ENCODE data around the gene MSI2.

MSI2 gene

GRCh38 chr17:57631871-57632270, 375.5 kb downstream of the MSI2 start:
- no peak for FAIRE-seq

- no peak for FAIRE-seq
Observed at GRCh38 chr17:57632294-57632693, 376.0 kb downstream of the MSI2 start.

DNA sequence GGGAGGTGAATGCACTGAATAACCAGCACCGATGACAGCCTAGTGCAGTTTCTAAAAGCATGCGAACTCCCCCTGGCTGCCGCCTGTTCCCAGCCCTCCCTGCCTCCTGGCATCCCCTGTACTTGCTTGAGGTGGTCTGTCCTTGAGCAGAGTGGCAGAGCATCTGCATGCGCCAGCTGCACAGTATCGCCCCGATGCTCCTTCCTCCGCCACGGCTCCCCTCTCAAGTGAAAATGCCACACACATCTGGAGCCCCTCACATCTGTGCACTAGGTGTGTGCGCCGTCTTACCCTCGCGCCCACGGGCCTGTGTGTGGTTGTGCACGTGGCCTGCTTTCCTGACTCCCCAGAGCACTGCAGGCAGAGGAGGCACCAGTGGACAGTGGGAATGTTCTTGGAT, 376.9 kb downstream of the MSI2 start:
- no peak for FAIRE-seq

GRCh38 chr17:57634713-57635465, 378.6 kb downstream of the MSI2 start:
- no peak for FAIRE-seq

GRCh38 chr17:57636274-57636673, 380.0 kb downstream of the MSI2 start:
- FAIRE-seq = no peak

GRCh38 chr17:57636985-57637665, 380.8 kb downstream of the MSI2 start:
- FAIRE-seq = no peak

- FAIRE-seq = no peak
Observed at GRCh38 chr17:57637666-57638010, 381.3 kb downstream of the MSI2 start.

DNA sequence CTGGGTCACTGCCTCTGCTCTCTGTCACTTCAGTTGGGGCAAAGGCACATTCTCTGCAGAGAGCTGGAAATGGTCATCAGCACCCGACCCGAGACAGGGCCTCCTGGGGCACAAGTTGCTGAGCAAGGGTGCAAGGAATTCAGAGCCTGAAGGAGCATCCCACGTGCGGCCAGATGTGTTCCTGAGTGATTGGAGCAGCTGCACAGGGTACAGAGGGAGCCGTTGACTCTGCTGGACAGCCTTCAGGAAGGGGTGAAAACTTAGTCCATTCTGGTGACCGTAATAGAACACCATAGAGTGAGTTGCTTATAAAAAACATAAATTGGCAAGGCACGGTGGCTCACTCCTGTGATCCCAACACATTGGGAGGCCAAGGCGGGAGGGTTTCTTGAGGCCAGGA, 382.0 kb downstream of the MSI2 start:
- FAIRE-seq = no peak

GRCh38 chr17:57639381-57639780, 383.1 kb downstream of the MSI2 start:
- FAIRE-seq = no peak

DNA sequence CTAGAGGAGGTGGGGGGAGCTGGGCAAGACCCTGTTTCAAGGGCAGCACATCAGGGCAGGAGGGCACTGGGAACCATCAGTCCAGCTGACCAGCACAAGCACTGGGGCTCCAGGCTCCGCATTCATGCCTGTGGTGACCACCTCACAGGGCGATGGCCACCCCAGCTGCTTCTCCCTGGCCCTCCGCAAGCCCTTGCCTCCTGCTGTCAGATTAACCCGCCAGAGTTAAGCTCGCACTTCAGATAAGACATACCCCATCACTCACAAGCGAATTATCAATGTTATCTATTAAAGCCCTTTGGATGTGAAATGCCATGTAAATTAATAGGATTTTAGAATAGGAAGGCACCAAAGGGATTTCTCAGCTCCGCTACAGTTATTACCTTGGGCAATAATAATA, 383.8 kb downstream of the MSI2 start:
- no peak for FAIRE-seq

DNA sequence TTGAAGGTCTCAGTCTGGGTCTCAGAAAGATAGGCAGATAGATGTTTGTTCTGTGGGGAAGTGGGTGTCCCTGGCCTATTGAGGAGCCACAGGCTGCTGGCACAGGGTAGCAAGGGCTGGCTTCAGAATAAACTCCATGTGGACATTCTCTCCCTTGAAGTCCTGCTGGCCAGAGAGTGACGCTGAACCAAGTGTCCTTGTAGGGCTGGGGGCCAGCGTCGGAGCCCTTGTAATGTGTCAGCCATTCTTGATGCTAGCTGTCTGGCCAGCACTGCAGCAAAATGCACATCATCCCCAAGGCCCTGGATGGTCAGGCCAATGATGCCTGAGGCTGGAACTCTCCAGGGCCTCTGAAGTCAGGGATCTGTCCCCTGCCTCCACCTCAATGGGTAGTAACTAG, 385.4 kb downstream of the MSI2 start:
- FAIRE-seq = no peak

DNA sequence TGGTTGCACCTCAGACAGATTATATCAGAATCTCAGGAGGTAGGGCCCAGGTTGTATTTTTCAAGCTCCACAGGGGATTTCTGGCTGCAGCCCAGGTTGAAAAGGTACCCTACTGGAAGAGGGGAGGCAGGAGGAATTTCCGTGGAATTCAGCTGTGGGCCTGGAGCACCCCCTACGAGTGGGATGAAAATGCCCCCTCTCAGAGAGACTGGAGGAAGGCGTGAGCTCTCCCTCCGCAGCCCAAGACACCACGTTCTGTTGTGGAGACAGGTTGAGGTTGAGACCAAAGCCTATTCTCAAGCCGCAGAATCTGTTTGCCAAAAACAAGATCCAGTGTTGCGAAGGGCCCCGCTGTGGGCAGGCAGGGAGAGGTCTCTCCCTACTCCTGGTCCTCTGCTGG, 386.7 kb downstream of the MSI2 start:
- FAIRE-seq = no peak

GRCh38 chr17:57644326-57644725, 388.0 kb downstream of the MSI2 start:
- no peak for FAIRE-seq

DNA sequence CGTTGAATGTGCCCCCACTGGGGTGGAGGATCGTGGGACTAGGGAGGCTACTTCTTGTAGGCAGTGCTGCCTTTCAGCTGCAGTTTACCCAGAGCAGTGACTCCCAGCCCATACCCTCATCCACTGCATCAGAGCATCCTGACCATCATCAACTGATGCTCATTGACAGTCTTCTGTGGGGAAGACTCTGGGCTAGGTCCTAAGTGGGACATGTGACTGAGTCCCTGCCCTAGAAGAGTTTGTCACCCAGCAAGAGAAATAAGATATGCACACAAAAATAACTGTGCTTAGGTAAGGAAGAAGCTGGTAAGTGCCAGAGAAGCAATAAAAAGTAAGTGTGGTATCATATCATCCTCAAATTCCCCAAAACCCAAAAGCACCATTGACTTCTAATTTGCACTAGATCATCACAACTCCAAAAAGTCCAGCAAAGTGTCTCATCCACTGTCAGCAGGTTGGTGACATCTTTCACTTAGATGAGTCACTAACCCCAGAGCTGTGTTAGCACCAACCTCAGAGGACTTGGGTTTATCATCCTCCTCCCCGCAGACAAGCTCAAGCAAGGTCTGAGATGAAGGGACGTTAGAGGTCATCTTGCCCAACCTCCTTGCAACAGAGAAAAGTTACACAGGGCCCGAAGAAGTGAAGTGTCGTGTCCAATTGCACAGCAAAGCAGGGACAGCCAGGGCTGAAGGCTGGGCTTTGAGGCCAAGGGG, 389.8 kb downstream of the MSI2 start:
- no peak for FAIRE-seq

DNA sequence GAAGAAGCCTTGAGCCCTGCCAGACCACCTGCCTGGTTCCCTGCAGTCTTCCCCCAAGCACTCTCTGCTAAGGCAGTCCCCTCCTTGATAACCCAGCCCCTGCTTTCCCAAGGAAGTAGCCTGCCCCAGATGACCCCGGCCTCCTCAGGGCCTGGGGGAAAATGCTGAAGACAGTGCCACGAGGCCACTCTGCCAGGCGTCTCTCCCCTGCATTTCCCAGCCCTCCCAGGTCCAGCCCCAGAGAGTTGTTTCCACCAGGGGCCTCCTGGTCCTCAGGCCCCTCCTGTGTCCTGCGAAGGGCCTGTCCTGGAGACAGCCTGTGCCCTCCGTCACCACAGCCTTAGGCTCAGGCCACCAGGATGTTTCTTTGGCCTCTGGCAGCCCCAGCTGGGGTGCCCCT, 392.4 kb downstream of the MSI2 start:
- FAIRE-seq = no peak

GRCh38 chr17:57649191-57649590, 392.9 kb downstream of the MSI2 start:
- no peak for FAIRE-seq

DNA sequence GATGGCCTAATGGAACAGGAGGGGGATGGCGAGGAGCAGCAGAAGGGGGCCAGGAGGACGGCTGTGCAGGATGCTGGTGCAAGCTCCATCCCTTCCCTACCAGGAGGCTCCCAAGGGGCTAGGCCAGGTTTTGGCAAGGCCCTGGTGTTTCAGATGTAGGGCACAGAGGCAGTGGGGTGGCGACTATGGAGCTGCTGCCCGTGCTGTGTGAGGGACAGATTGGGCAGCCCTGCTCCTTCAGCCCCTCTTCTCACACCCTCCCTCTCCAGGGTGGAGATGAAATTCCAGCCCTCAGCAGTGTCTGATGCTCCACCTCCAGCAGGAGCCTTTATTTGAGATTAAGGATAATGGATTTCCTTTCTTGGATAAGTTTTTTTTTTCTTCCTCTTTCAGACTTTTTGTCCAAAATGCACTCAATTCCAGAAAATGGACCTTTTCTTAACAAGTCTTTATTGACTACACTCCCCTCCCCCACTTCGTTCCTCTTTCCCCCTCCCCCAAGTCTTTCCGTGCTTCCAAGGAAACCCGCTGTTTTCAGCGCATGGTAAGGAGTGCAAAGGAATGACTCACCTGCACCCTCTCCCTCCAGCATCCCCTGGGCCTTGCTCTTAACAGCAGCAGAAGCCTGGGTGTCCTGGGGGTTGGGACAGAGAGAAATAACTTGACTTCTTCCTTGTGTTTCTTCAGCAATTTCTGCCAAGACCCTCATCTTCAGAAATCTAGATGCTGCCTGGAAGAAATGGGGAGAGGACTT, 393.6 kb downstream of the MSI2 start:
- FAIRE-seq = no peak

DNA sequence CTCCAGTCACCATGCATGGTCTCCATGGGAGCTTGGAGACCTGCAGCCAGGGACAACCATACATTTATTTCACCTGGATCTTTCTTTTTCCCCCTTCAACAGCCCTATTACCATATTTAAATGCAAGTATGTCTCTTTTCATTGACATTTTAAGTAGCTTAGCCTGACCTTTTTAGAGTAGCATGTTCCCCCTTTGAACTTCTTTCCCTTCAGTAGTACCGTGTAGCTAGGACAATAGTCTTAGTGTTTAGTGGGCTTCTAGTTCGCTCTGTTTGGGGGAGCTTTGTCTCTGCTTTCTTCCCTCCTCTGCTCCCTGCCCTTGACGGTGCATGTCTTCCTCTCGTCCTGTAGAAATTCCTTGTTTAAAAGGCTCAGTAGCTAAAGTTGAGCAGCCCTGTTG, 394.2 kb downstream of the MSI2 start:
- no peak for FAIRE-seq

GRCh38 chr17:57651451-57651850, 395.1 kb downstream of the MSI2 start:
- no peak for FAIRE-seq

- FAIRE-seq = no peak
Observed at GRCh38 chr17:57651996-57652395, 395.7 kb downstream of the MSI2 start.

- FAIRE-seq = no peak
Observed at GRCh38 chr17:57652811-57653210, 396.5 kb downstream of the MSI2 start.

- FAIRE-seq = no peak
Observed at GRCh38 chr17:57653279-57653678, 397.0 kb downstream of the MSI2 start.

- no peak for FAIRE-seq
Observed at GRCh38 chr17:57654040-57654775, 397.9 kb downstream of the MSI2 start.

All from TTC549 (cell line).